HG02571 (cell line): Measurements from ENCODE around the gene METTL1.

Experiments used
- ATAC-seq: cut with Tn5 transposase; IDR thresholded peaks from one replicate; pipeline ENCODE4 v1.9.1; 2021; ENCODE audit warnings: mild to moderate bottlenecking, moderate library complexity; ENCODE audit not compliant: unreplicated experiment

METTL1 gene

GRCh38 chr12:57754411-57755193 is 17.3 kb downstream of the METTL1 start, which contains the start of gene MARCHF9:
MARCHF9 (plus strand) TSS chr12:57755103; CDS start chr12:57755529, 426 bp downstream.
- peak; percentile 35 for ATAC-seq

GRCh38 chr12:57753756-57754337 is 18.1 kb downstream of the METTL1 start:
- no peak for ATAC-seq

GRCh38 chr12:57752668-57753000 is 19.3 kb downstream of the METTL1 start:
- ATAC-seq, result no peak

- ATAC-seq, result peak; percentile 65
These were observed 19.9 kb downstream of the METTL1 start, which contains the start of gene CDK4 for GRCh38 chr12:57751788-57752667. CDK4 (minus strand) TSS chr12:57752310; CDS start chr12:57751717, 593 bp downstream.

GRCh38 chr12:57751432-57751787 is 20.5 kb downstream of the METTL1 start:
- no peak for ATAC-seq

- no peak for ATAC-seq
These were observed 21.1 kb downstream of the METTL1 start for GRCh38 chr12:57750561-57751431.

GRCh38 chr12:57749061-57749460 is 22.8 kb downstream of the METTL1 start:
- ATAC-seq, result no peak

- ATAC-seq, result no peak
These were observed 25.9 kb downstream of the METTL1 start for GRCh38 chr12:57746025-57746424.

- no peak for ATAC-seq
These were observed 26.4 kb downstream of the METTL1 start for GRCh38 chr12:57745485-57745881.

- peak; percentile 82 for ATAC-seq
These were observed 27.0 kb downstream of the METTL1 start, which contains the start of gene TSPAN31 for GRCh38 chr12:57744777-57745484. TSPAN31 (plus strand) TSS chr12:57745039; CDS start chr12:57745155, 116 bp downstream.

- peak; percentile 35 for ATAC-seq
These were observed 27.6 kb downstream of the METTL1 start for GRCh38 chr12:57744194-57744776.

GRCh38 chr12:57743769-57744168 is 28.1 kb downstream of the METTL1 start:
- no peak for ATAC-seq

- ATAC-seq, result peak; percentile 63
These were observed 29.8 kb downstream of the METTL1 start for GRCh38 chr12:57741844-57742738.

- ATAC-seq, result no peak
These were observed 30.5 kb downstream of the METTL1 start for GRCh38 chr12:57741413-57741789.

GRCh38 chr12:57740656-57741412 is 31.1 kb downstream of the METTL1 start:
- no peak for ATAC-seq

- ATAC-seq, result no peak
These were observed 31.9 kb downstream of the METTL1 start for GRCh38 chr12:57739914-57740538.

- no peak for ATAC-seq
These were observed 32.5 kb downstream of the METTL1 start for GRCh38 chr12:57739387-57739786.
